ENCODE results near the gene CACNB2.

GRCh38 chr10:18325889-18326531, 185.8 kb downstream of the CACNB2 start:
- TF ChIP-seq CTCF (IDR thresholded peaks at IDR 0.05) (no peak), POLR2A (IDR thresholded peaks at IDR 0.05) (no peak), EP300 (IDR thresholded peaks at IDR 0.05) (no peak)

Data from tibial nerve (tissue), 4 donors.